HepG2 (cell line): Measurements from ENCODE around the gene PTAFR. TPM values are rescaled to one million over a fixed set of nuclear protein-coding genes. Genes with fewer than 3 reads are reported as not detected.
A peak's percentile ranks its signal among the peaks of the same experiment; 100 is the strongest.

Experiments
- ATAC-seq: fragments of 200-7000 bp; cut with Tn5 transposase; 3 replicates; pipeline ENCODE4 v1.9.1; 2020; ENCODE audit warnings: mild to moderate bottlenecking, moderate library complexity
- BruUV-seq: library from RNA; stranded (reverse); fragments of 400-500 nt; replicated peaks from 2 replicates; lab custom pipeline; 2021; lab: Mats Ljungman, UMichigan
- CTCF ChIA-PET: fragments of 300-600 bp; formaldehyde crosslinking; extraction: SDS; loops from one replicate; lab custom pipeline; 2021; ENCODE audit warnings: low total read pairs, inconsistent platforms, low intra/inter-chr PET ratio; lab: Yijun Ruan, JAX
- POLR2A ChIA-PET: fragments of 350-600 bp; sonication (Branson Sonifier 250); formaldehyde crosslinking; loops from one replicate; lab custom pipeline; 2020; ENCODE audit warnings: antibody characterized with exemption, inconsistent platforms; lab: Yijun Ruan, JAX
- DNase-seq: peaks from one replicate; pipeline ENCODE4 v3.0.0-alpha.2; 2015; ENCODE audit warnings: low spot score
- FAIRE-seq: peaks from 3 replicates; lab custom pipeline; 2011; peaks lifted over from hg19 to GRCh38; lab: Jason Lieb, UNC
- H2AFZ ChIP-seq: one replicate; pipeline ENCODE4 v1.6.1; 2011; ENCODE audit warnings: low read length, inconsistent platforms
- H3K27ac ChIP-seq: fragments of 300-600 bp; 3 replicates; pipeline ENCODE4 v1.8.0; 2011; ENCODE audit warnings: mixed run types, mild to moderate bottlenecking, mixed read lengths, low read length, inconsistent platforms; ENCODE audit not compliant: insufficient read depth; ENCODE audit errors: extremely low read length
- H3K27me3 ChIP-seq, 2 experiments: fragments of 200-600 bp in 1 of 2; 2 replicates in 1 of 2; 3 replicates in 1 of 2; pipeline versions ENCODE4 v1.6.0 to v1.8.0; 2011; ENCODE audit warnings: low read length in 2 of 2, mild to moderate bottlenecking in 2 of 2, moderate library complexity in 2 of 2, inconsistent platforms in 1 of 2; ENCODE audit not compliant: insufficient read depth in 2 of 2, control insufficient read depth in 1 of 2
- H3K36me3 ChIP-seq, 2 experiments: fragments of 200-600 bp in 1 of 2; replicated peaks in 1 of 2; 2 replicates in 1 of 2; 3 replicates in 1 of 2; pipeline versions ENCODE4 v1.5.1 to v1.8.0; 2011; ENCODE audit warnings: low read length in 2 of 2, inconsistent platforms in 1 of 2; ENCODE audit not compliant: insufficient read depth in 2 of 2, control insufficient read depth in 1 of 2
- H3K4me1 ChIP-seq: 2 replicates; pipeline ENCODE4 v1.5.1; 2012; ENCODE audit warnings: low read length, inconsistent platforms; ENCODE audit not compliant: insufficient read depth
- H3K4me2 ChIP-seq: 2 replicates; pipeline ENCODE4 v1.6.0; 2011; ENCODE audit warnings: low read depth, low read length, inconsistent platforms
- H3K4me3 ChIP-seq, 3 experiments: fragments of 200-600 bp in 1 of 3; sonication (generic), shearing (Covaris generic) in 1 of 3; replicated peaks in 1 of 3; 2 replicates each; pipeline ENCODE4 v1.5.1; 2011 to 2016; ENCODE audit warnings: low read length in 3 of 3, inconsistent platforms in 2 of 3, low read depth in 2 of 3, mild to moderate bottlenecking in 2 of 3, control low read depth in 1 of 3, mixed read lengths in 1 of 3; ENCODE audit not compliant: insufficient read depth in 1 of 3
- H3K79me2 ChIP-seq: one replicate; pipeline ENCODE4 v1.6.1; 2011; ENCODE audit warnings: low read length, inconsistent platforms; ENCODE audit not compliant: insufficient read depth
- H3K9ac ChIP-seq: 2 replicates; pipeline ENCODE4 v1.6.0; 2011; ENCODE audit warnings: mild to moderate bottlenecking, low read depth, low read length, inconsistent platforms; ENCODE audit not compliant: insufficient read depth
- H3K9me3 ChIP-seq: 2 replicates; pipeline ENCODE4 v1.5.1; 2012; ENCODE audit warnings: mild to moderate bottlenecking, low read length
- H4K20me1 ChIP-seq: 2 replicates; pipeline ENCODE4 v1.6.0; 2011; ENCODE audit warnings: inconsistent platforms, mild to moderate bottlenecking, low read length, moderate library complexity; ENCODE audit not compliant: insufficient read depth
- ASH2L ChIP-seq: fragments of 300-600, 200-600 bp; sonication (generic); IDR thresholded peaks from 2 replicates; pipeline ENCODE4 v1.7.0; 2017; ENCODE audit warnings: low read depth, mild to moderate bottlenecking, moderate library complexity, mixed read lengths, low read length; ENCODE audit not compliant: insufficient read length
- FOXJ3 ChIP-seq: sonication (generic); formaldehyde crosslinking; IDR thresholded peaks from 2 replicates; pipeline ENCODE4 v1.4.0; 2020; ENCODE audit warnings: missing genetic modification reagents, mild to moderate bottlenecking, borderline replicate concordance
- KLF15 ChIP-seq: sonication (generic); formaldehyde crosslinking; IDR thresholded peaks from 2 replicates; pipeline ENCODE4 v1.8.1; 2023; ENCODE audit warnings: borderline replicate concordance, mild to moderate bottlenecking, inconsistent platforms, missing genetic modification reagents, mixed read lengths
- MAFK ChIP-seq, 2 experiments: IDR thresholded peaks in 1 of 2; conservative IDR thresholded peaks in 1 of 2; 2 replicates each; pipeline ENCODE4 v1.6.1; 2011; ENCODE audit warnings: improper control_type of control experiment in 2 of 2, low read length in 2 of 2
- MLLT10 ChIP-seq: sonication (generic); formaldehyde crosslinking; IDR thresholded peaks from 2 replicates; pipeline ENCODE4 v1.4.0; 2020; ENCODE audit warnings: missing genetic modification reagents
- NFATC3 ChIP-seq: sonication (generic); formaldehyde crosslinking; IDR thresholded peaks from 2 replicates; pipeline ENCODE4 v1.5.1; 2020; ENCODE audit warnings: mild to moderate bottlenecking, missing genetic modification reagents
- NPAS2 ChIP-seq: sonication (generic); formaldehyde crosslinking; IDR thresholded peaks from 2 replicates; pipeline ENCODE4 v1.8.0; 2022; ENCODE audit warnings: mild to moderate bottlenecking, missing genetic modification reagents, borderline replicate concordance
- RARG ChIP-seq: sonication (generic); formaldehyde crosslinking; IDR thresholded peaks from 2 replicates; pipeline ENCODE4 v1.4.0; 2020; ENCODE audit warnings: low read depth, mild to moderate bottlenecking, missing genetic modification reagents
- ZNF251 ChIP-seq: sonication (generic); formaldehyde crosslinking; IDR thresholded peaks from 2 replicates; pipeline ENCODE4 v1.9.0; 2021; ENCODE audit warnings: mild to moderate bottlenecking, missing genetic modification reagents
- ZNF761 ChIP-seq: sonication (generic); formaldehyde crosslinking; conservative IDR thresholded peaks from 2 replicates; pipeline ENCODE4 v1.4.0; 2020; ENCODE audit warnings: mild to moderate bottlenecking, missing genetic modification reagents
- ZNF781 ChIP-seq: sonication (generic); formaldehyde crosslinking; IDR thresholded peaks from 2 replicates; pipeline ENCODE4 v1.5.1; 2020; ENCODE audit warnings: borderline replicate concordance, mild to moderate bottlenecking, missing genetic modification reagents; ENCODE audit errors: not compliant biosample characterization
- ZZZ3 ChIP-seq: sonication (generic); formaldehyde crosslinking; IDR thresholded peaks from 2 replicates; pipeline ENCODE4 v1.4.0; 2020; ENCODE audit warnings: missing genetic modification reagents, mild to moderate bottlenecking, borderline replicate concordance
- WGBS: methylation state at CpG from one replicate; pipeline ENCODE4 v1.1.6; 2017; ENCODE audit warnings: low lambda C conversion rate; 5-methylcytosine and 5-hydroxymethylcytosine counted together
- in situ Hi-C: cut with HindIII; loops from 2 replicates; pipeline ENCODE4 v1.10.0; 2017; ENCODE audit warnings: low pct_unique_long_range_greater_than_20kb; ENCODE audit not compliant: extremely low pct_ligation_motif_present
- intact Hi-C: fragments of 100-400 bp; cut with micrococcal nuclease; formaldehyde crosslinking; loops from one replicate; pipeline ENCODE4 v1.10.0; 2022; ENCODE audit not compliant: unreplicated experiment
- polyA plus RNA-seq, 8 experiments: library from polyadenylated mRNA; depleted of rRNA in 3 of 8; stranded (reverse) in 7 of 8; unstranded in 1 of 8; fragments of >200 nt; fragmentation: Illumina TruSeq in 4 of 8; extraction: Trizol in 4 of 8; gene quantifications; 2 replicates each; pipeline versions ENCODE4 v1.2.1 to v1.2.3, GENCODE V29; 2011 to 2016; ENCODE audit warnings: low read depth in 4 of 8, missing spikeins in 1 of 8, mixed read lengths in 1 of 8; ENCODE audit not compliant: insufficient read depth in 1 of 8
- total RNA-seq, 5 experiments: library from RNA; depleted of rRNA; stranded (reverse); fragments of >200 nt; fragmentation: Illumina TruSeq; extraction: Trizol; gene quantifications; 2 replicates each; pipeline ENCODE4 v1.2.3, GENCODE V29; 2016; ENCODE audit warnings: low read depth in 1 of 5
- TF ChIP-seq, protein P1 (sequence below): sonication (generic); formaldehyde crosslinking; IDR thresholded peaks from 2 replicates; pipeline ENCODE4 v1.4.0; 2020; ENCODE audit warnings: missing genetic modification reagents, borderline replicate concordance
- TF ChIP-seq, protein P2 (sequence below): sonication (generic); formaldehyde crosslinking; IDR thresholded peaks from 2 replicates; pipeline ENCODE4 v1.5.1; 2020; ENCODE audit warnings: mild to moderate bottlenecking, missing genetic modification reagents, moderate library complexity

PTAFR gene
- total and polyA plus RNA-seq, 2 of the 13 experiments (the other 11 are each of a cell fraction or from before 2014, with no cell fraction given): 0.27 to 24.0 TPM

DNA sequence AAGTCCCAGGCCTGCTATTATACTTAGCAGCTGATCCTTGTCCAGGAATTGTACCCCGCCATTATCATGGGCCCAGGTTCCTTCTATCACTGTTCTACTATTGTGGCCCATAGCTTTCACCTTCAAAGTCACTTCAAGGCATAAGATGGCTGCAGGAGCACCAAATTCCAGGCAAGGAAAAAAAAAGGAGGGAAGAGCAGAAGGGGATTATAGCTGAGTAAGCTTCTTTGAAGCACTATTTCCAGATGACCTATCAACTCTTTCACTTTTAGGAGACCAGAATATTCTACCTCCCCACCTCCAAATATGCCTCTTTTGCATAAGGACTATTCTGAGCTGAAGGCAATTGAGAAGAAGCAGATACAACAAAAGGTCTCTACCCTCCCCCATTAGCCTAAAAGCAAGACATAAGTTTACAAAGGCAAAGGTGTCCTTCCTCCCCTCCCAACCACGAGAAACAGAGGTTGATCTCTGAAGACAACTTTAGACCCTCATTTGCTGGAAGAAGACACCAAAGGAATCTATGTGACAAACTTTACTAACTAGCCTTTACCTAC lies 41.8 kb downstream of the PTAFR start (continued):
- TF ChIP-seq RARG (CRISPR knock-in tag): no peak
- TF ChIP-seq NFATC3 (CRISPR knock-in tag): no peak
- peak; percentile 67 to 74 for TF ChIP-seq MAFK (conservative IDR thresholded peaks at IDR 0.05 in 1 of 2, IDR thresholded peaks at IDR 0.05 in 1 of 2; ENCODE audit: low read length in 2 of 2)
- TF ChIP-seq ASH2L: no peak
- no peak for TF ChIP-seq ZNF761 (CRISPR knock-in tag)

DNA sequence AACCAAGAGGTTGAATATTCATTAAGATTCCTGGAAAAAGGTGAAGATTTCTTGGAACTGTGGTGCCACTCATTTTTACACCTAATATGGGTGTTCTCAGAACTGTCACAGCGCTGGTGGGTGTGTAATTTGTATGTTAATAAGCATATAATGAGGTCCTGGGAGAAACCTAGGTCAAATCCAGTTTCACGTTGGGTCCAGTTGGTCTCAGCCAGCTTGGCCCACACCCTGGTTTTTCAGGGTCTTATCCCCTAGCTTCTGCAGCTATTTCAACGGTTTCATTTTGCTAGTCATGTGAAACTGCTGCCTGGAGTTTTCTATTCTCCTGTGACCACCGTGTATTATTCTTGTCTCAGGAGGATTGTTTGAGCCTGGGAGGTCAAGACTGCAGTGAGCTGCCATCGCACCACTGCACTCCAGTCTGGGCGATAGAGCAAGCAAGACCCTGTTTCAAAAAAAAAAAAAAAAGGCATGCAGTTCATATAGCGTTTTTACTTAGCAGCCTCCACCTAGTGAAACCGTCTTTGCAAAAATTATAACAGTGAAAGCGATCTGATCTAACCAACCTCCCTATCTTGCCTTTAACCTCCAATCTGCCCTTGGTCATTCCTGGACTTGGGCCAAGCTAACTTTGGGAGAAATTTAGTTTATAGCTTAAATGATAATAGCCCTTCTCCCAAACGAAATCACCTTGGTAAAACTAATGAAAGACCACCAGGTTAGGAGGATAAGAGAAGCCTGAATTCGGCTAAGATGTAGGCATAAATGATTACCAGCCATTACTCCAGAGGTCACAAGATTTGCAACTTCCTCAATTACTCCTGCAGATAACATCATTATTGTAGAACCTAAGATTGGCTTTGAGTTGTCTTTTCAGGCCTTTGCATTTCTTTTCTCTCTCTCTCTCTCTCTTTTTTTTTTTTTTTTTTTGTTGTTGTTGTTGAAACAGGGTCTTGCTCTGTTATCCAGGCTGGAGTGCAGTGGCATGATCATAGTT lies 44.0 kb downstream of the PTAFR start:
- intact Hi-C loops (no loop called here), in situ Hi-C loops (no loop called here)
- H3K9me3 ChIP-seq: no peaks in the 10 kb centered on the region
- 37% methylated on average over 11 of the region's 11 CpGs for WGBS
- no peak for DNase-seq
- BruUV-seq: no TSS peak
- no peaks in the 10 kb centered on the region for H4K20me1 ChIP-seq
- no peak overlapping the region for H3K27ac ChIP-seq
- H3K4me1 ChIP-seq: peaks cover 22% of the 10 kb centered on the region
- no peak for ATAC-seq
- no peak overlapping the region for H3K4me3 ChIP-seq
- H2AFZ ChIP-seq: no peak overlapping the region
- CTCF ChIA-PET: no interaction called here
- no peaks in the 10 kb centered on the region for H3K79me2 ChIP-seq
- no peak overlapping the region for H3K9ac ChIP-seq
- no peak for TF ChIP-seq ZNF251 (CRISPR knock-in tag)
- no peak for TF ChIP-seq MLLT10 (CRISPR knock-in tag)
- TF ChIP-seq ZZZ3 (CRISPR knock-in tag): no peak
- TF ChIP-seq, protein P1, sequence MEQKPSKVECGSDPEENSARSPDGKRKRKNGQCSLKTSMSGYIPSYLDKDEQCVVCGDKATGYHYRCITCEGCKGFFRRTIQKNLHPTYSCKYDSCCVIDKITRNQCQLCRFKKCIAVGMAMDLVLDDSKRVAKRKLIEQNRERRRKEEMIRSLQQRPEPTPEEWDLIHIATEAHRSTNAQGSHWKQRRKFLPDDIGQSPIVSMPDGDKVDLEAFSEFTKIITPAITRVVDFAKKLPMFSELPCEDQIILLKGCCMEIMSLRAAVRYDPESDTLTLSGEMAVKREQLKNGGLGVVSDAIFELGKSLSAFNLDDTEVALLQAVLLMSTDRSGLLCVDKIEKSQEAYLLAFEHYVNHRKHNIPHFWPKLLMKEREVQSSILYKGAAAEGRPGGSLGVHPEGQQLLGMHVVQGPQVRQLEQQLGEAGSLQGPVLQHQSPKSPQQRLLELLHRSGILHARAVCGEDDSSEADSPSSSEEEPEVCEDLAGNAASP (CRISPR knock-in tag): no peak
- TF ChIP-seq, protein P2, sequence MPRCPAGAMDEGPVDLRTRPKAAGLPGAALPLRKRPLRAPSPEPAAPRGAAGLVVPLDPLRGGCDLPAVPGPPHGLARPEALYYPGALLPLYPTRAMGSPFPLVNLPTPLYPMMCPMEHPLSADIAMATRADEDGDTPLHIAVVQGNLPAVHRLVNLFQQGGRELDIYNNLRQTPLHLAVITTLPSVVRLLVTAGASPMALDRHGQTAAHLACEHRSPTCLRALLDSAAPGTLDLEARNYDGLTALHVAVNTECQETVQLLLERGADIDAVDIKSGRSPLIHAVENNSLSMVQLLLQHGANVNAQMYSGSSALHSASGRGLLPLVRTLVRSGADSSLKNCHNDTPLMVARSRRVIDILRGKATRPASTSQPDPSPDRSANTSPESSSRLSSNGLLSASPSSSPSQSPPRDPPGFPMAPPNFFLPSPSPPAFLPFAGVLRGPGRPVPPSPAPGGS: no peak
- no peak for TF ChIP-seq KLF15 (CRISPR knock-in tag)
- no peak for TF ChIP-seq ZNF781 (CRISPR knock-in tag)
- TF ChIP-seq FOXJ3: no peak
- no peak for TF ChIP-seq NPAS2 (CRISPR knock-in tag)
- POLR2A ChIA-PET: no interaction called here
- no peaks in the 10 kb centered on the region for H3K36me3 ChIP-seq
- H3K4me2 ChIP-seq: no peak overlapping the region
- FAIRE-seq: no peak
- peaks cover 3 to 23% of the 10 kb centered on the region in 2 experiments; a peak in 4 of 5 replicates for H3K27me3 ChIP-seq
